ENCODE measurements around the gene COL5A1. TPM values are rescaled to one million over a fixed set of nuclear protein-coding genes. Genes with fewer than 3 reads are reported as not detected.
"Not testable (repeated sequence)": the region's sequence is repeated elsewhere in the genome, so short reads cannot be mapped to it uniquely, and the experiment has no call there.

COL5A1 gene
- total RNA-seq, 2 donors from 2014 or later: 10.9 to 21.7 TPM

DNA sequence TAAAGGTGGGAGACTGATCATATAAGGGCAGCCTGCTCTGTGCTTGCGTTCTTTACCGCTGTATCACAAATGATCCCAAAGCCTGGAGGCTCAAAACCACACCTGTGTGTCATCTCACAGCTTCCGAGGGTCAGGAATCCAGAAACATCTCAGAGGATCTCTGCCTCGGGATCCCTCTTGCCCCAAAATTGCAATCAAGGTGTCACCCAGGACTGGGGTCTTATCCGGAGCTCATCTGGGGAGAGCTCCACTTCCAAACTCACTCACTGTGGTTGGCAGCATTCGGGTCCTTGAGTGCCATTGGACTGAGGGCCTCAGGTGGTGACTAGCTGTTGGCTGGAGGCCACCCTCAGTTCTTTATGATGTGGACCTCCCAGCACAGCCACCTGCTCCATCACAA is 212.3 kb downstream of the COL5A1 start:
- DNase-seq: no peak
- TF ChIP-seq, protein P1, sequence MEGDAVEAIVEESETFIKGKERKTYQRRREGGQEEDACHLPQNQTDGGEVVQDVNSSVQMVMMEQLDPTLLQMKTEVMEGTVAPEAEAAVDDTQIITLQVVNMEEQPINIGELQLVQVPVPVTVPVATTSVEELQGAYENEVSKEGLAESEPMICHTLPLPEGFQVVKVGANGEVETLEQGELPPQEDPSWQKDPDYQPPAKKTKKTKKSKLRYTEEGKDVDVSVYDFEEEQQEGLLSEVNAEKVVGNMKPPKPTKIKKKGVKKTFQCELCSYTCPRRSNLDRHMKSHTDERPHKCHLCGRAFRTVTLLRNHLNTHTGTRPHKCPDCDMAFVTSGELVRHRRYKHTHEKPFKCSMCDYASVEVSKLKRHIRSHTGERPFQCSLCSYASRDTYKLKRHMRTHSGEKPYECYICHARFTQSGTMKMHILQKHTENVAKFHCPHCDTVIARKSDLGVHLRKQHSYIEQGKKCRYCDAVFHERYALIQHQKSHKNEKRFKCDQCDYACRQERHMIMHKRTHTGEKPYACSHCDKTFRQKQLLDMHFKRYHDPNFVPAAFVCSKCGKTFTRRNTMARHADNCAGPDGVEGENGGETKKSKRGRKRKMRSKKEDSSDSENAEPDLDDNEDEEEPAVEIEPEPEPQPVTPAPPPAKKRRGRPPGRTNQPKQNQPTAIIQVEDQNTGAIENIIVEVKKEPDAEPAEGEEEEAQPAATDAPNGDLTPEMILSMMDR (IDR thresholded peaks at IDR 0.05): no peak
- no peaks in the 10 kb centered on the region for H3K9me3 ChIP-seq
- H3K4me3 ChIP-seq: no peak overlapping the region
- H3K27me3 ChIP-seq: no peaks in the 10 kb centered on the region
- no peaks in the 10 kb centered on the region for H3K36me3 ChIP-seq
- no peak overlapping the region for H3K9ac ChIP-seq (ENCODE audit: low read depth in 2 of 2, low read length in 2 of 2)
- H3K4me1 ChIP-seq: no peaks in the 10 kb centered on the region
- no peak overlapping the region for H3K27ac ChIP-seq
- intact Hi-C loops (cut with DNase I): no loop called here

DNA sequence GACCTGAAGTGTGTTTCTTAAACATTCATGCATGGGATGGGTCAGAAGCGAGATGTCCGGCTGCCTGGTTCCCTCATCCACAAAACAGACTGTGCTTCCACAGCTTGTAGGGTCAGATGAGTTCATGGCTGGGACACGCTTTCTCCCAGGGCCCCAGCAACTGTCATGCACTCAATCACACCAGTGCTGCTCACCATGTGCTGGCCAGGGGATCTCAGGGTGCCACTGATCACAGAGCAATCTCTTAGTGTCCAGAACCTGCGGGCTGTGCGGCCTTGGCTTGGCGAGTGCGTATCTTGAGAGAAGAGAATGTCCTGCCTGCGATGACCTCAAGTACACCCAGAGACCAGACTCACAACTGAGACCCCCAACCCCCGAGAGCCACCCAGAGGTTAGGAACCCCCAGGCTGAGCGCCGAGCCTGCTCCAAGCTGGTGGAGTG is 213.0 kb downstream of the COL5A1 start:
- no peak overlapping the region for H3K27ac ChIP-seq
- no peak overlapping the region for H3K4me3 ChIP-seq
- intact Hi-C loops (cut with DNase I): no loop called here
- H3K9ac ChIP-seq (ENCODE audit: low read depth in 2 of 2, low read length in 2 of 2): no peak overlapping the region
- no peaks in the 10 kb centered on the region for H3K4me1 ChIP-seq
- TF ChIP-seq, protein P1 (IDR thresholded peaks at IDR 0.05): no peak
- no peaks in the 10 kb centered on the region for H3K27me3 ChIP-seq
- no peaks in the 10 kb centered on the region for H3K9me3 ChIP-seq
- no peak for DNase-seq
- H3K36me3 ChIP-seq: no peaks in the 10 kb centered on the region

DNA sequence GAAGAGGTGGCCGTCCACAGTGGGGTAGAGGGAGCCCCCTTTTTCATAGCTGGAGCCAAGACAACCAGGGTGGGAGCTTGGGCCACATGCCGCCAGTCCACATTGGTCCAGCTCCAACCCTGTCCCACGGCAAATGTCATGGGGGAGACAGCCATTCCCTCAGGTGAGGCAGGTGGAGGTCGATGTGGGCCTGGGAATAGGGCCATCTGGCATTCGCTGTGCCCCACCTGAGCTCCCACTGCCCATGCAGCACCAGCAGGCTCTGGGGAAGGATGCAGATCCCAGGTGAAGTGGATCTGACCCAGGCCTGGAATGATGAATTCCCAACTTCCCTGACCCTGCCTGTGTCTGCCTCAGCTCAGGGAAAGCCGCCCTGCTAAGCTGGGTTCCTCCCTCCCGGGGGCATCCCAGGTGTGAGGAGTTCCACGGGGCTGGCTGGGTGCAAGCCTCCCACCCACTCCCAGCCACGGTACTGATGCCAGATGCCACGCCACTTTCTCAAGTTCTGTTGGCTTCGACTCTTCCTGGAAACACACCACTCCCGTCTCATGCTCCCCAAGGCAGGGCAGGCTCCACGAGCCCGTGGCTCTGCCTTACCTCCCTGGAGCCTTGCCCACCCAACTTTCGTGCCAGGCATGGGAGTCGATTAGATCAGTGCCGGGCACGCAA is 213.8 kb downstream of the COL5A1 start:
- H3K9me3 ChIP-seq: no peaks in the 10 kb centered on the region
- DNase-seq: no peak
- H3K27me3 ChIP-seq: no peaks in the 10 kb centered on the region
- no peaks in the 10 kb centered on the region for H3K36me3 ChIP-seq
- no peaks in the 10 kb centered on the region for H3K4me1 ChIP-seq
- no peak overlapping the region for H3K4me3 ChIP-seq
- intact Hi-C loops (cut with DNase I): no loop called here
- TF ChIP-seq, protein P1 (IDR thresholded peaks at IDR 0.05): no peak
- no peak overlapping the region for H3K27ac ChIP-seq
- no peak overlapping the region for H3K9ac ChIP-seq (ENCODE audit: low read depth in 2 of 2, low read length in 2 of 2)

DNA sequence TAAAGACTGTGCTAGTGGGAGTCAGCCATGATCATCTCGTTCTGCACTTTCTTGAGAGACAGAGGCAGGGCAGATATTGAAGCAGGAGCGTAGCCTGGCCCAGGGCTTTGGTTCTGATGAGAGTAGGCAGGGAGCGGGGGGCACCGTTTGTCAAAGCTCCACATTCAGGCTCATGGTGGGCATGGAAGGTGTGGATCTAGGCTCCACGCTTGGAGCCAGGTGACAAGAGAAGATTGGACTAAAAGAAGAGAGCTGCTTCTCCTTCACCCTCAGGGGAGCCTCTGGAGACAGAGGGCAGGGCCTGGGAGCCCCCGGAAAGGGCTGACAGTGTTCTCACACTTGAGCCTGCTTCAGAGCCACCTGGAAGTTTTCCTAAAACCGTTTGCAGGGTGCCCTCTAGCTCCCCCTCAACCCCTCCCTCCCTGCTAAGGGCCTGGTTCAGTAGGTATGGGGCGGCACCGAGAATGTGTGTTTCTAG is 214.3 kb downstream of the COL5A1 start:
- TF ChIP-seq, protein P1 (IDR thresholded peaks at IDR 0.05): no peak
- no peaks in the 10 kb centered on the region for H3K9me3 ChIP-seq
- H3K4me1 ChIP-seq: no peaks in the 10 kb centered on the region
- H3K4me3 ChIP-seq: no peak overlapping the region
- intact Hi-C loops (cut with DNase I): no loop called here
- H3K27me3 ChIP-seq: no peaks in the 10 kb centered on the region
- DNase-seq: no peak
- H3K36me3 ChIP-seq: no peaks in the 10 kb centered on the region
- no peak overlapping the region for H3K27ac ChIP-seq
- no peak overlapping the region for H3K9ac ChIP-seq (ENCODE audit: low read depth in 2 of 2, low read length in 2 of 2)

DNA sequence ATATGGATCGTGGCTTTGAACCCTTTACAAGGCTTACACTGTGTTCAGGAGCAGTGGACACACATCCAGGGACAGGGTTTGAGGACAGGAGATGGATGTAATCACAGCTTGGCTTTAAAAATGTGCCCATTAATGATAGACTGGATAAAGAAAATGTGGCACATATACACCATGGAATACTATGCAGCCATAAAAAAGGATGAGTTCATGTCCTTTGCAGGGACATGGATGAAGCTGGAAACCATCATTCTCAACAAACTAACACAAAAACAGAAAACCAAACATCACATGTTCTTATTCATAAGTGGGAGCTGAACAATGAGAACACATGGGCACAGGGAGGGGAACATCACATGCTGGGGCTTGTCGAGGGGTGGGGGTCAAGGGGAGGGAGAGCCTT is 215.8 kb downstream of the COL5A1 start:
- H3K36me3 ChIP-seq; H3K27me3 ChIP-seq; H3K9ac ChIP-seq (ENCODE audit: low read depth in 2 of 2, low read length in 2 of 2); H3K4me3 ChIP-seq; H3K9me3 ChIP-seq; DNase-seq; H3K4me1 ChIP-seq; H3K27ac ChIP-seq; intact Hi-C loops (cut with DNase I): not testable (repeated sequence)

DNA sequence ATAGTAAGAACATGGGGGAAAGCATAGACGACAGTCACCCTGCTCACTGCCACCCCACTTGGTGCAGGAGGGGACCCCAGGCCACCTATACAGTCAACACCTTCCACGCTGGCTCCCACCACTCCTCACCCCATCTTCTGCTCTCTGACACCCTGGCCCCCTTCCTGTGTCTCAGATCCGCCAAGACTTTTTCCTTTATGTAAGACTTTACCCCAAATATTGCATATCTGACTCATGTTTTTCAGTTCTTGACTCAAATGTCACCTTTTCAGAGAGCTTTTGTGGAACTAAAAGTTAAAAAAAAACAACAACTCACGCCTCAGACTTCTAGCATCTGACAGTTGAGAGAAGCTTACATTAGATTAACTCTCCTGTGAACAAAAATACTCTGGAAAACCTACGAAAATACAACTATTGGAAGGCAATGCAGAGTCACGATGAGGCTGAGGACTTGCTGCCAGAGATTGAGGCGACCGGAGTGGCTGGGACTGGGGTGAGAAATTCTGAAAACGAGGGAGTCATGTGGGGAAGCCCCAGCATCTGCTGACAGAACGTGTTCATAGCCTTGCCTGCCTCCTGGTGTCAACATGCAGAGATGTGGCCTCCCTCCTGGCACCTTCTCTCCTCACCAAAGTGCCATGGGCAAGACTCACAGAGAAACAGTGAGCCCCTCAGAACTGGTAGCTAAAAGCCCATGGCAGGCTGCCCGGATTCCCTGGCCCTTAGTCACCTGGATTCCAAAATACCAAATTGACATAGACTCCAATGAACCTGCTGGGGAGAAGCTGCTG is 216.6 kb downstream of the COL5A1 start:
- no peak overlapping the region for H3K4me3 ChIP-seq
- no peak for DNase-seq
- H3K27ac ChIP-seq: no peak overlapping the region
- no peaks in the 10 kb centered on the region for H3K36me3 ChIP-seq
- no peaks in the 10 kb centered on the region for H3K4me1 ChIP-seq
- intact Hi-C loops (cut with DNase I): no loop called here
- H3K27me3 ChIP-seq: no peaks in the 10 kb centered on the region
- no peaks in the 10 kb centered on the region for H3K9me3 ChIP-seq
- no peak overlapping the region for H3K9ac ChIP-seq (ENCODE audit: low read depth in 2 of 2, low read length in 2 of 2)
- TF ChIP-seq, protein P1 (IDR thresholded peaks at IDR 0.05): no peak

All from colonic mucosa (tissue), 4 donors.